Measurements from ENCODE around the gene VWA8.

VWA8 gene

DNA sequence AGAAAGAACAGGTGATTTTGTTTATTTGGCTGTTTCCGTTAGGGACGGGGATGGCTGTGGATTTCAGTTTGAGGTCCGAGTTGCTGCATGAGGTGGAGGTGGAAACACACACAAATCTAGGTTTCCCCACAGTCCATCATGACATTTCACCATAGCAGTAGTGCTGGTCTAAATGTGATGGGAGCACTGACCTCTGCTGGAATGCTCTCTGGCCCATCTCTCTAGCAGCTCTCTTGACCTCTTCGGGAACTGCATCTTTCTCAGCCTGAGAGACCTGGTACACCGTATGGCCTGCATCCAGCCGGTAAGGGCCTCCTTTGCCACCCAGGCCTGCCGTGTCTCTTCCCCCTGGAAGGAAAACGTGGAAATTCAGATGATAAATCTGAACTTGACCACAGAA, 349.5 kb downstream of the VWA8 start:
- Histone ChIP-seq H3K4me3 (ENCODE audit: low read length) (no peak overlapping the region), H3K27me3 (ENCODE audit: insufficient read depth, low read length) (no peaks in the 10 kb centered on the region), H3K36me3 (ENCODE audit: insufficient read depth, low read length) (no peaks in the 10 kb centered on the region), H3K9ac (ENCODE audit: low read depth, low read length) (no peak overlapping the region), H3K9me3 (ENCODE audit: insufficient read depth, low read depth, low read length) (no peaks in the 10 kb centered on the region), H3K4me1 (ENCODE audit: insufficient read depth, low read length) (no peaks in the 10 kb centered on the region), H3K27ac (ENCODE audit: low read depth, low read length) (no peak overlapping the region)
- 93% methylated on average over 8 of the region's 8 CpGs for WGBS

DNA sequence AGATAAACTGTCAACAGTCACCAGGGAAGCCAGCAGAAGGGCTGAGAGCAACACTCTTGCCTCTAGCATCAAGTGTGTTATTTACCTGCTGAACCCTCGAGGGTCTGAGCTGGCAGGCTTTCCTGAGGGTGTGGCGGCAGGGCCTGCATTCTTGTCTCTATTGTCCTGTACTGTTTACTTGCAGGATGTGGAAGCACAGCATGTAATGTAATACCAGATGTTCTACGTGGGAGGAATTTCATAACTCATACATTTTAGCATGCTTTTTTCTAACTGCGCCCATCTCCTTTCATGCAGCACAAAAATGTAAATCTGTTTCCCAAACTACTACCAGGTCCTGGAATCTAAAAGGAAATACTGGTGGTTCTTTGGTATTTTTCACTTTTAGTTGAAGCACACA, 350.5 kb downstream of the VWA8 start:
- Histone ChIP-seq H3K4me1 (ENCODE audit: insufficient read depth, low read length) (no peaks in the 10 kb centered on the region), H3K36me3 (ENCODE audit: insufficient read depth, low read length) (no peaks in the 10 kb centered on the region), H3K27ac (ENCODE audit: low read depth, low read length) (no peak overlapping the region), H3K9me3 (ENCODE audit: insufficient read depth, low read depth, low read length) (no peaks in the 10 kb centered on the region), H3K27me3 (ENCODE audit: insufficient read depth, low read length) (no peaks in the 10 kb centered on the region), H3K9ac (ENCODE audit: low read depth, low read length) (no peak overlapping the region), H3K4me3 (ENCODE audit: low read length) (no peak overlapping the region)
- WGBS = 90% methylated on average over 4 of the region's 4 CpGs

- Histone ChIP-seq H3K27ac (ENCODE audit: low read depth, low read length) (no peak overlapping the region), H3K9ac (ENCODE audit: low read depth, low read length) (no peak overlapping the region), H3K27me3 (ENCODE audit: insufficient read depth, low read length) (no peaks in the 10 kb centered on the region), H3K36me3 (ENCODE audit: insufficient read depth, low read length) (no peaks in the 10 kb centered on the region; the same call in 1 of the 2 replicates), H3K9me3 (ENCODE audit: insufficient read depth, low read depth, low read length) (no peaks in the 10 kb centered on the region), H3K4me3 (ENCODE audit: low read length) (no peak overlapping the region), H3K4me1 (ENCODE audit: insufficient read depth, low read length) (no peaks in the 10 kb centered on the region)
- 95% methylated on average over 4 of the region's 4 CpGs for WGBS
These were observed 351.1 kb downstream of the VWA8 start for GRCh38 chr13:41609828-41610227.

DNA sequence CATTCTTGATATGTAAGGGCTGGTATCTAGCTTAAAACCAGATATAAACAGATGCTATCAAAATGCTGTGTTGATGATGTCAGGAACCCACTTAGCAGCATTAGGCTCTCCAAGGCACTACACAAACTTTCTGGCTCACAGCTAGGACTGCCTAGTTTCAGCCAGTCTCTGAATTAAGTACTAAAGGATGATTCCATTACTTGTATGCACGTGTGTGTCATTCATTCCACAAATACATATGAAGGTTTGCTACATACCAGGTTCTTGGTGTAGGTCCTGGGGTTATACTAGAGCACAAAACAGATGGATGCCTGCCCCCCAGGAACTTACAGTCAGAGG, 352.1 kb downstream of the VWA8 start:
- Histone ChIP-seq H3K4me1 (ENCODE audit: insufficient read depth, low read length) (no peaks in the 10 kb centered on the region), H3K27ac (ENCODE audit: low read depth, low read length) (no peak overlapping the region)

DNA sequence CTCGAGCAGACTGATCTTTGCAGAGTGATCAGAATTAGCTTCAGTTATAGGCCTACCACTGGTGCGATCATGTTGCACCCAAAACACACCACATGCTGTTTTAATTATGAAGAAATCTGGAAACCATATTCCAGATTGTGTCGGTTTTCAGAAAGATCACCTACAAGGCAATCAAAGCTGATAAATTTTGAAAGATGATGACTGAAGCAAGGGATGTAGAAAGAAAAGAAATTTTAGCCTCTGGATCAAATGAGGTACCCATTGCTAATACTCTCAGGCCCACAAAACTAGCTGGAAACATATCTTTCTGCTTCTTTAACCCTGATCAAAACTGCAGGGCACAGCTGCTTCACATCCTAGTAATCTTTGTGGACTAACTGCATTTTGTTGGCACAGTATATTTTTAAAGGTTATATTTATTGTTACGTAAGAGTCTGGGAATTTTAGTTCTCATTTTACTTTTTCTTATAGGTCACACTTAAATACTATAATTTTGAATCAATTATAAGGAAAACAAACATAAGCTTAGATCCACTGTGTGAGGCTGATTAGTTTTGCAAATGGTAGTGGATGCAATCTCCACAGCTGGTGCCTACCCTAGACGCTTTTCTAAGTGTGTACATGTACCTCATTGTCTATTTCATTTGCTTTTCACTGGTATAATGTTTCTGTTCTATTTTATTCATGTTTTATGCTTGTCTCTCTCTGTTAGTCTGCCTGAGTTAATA, 352.6 kb downstream of the VWA8 start:
- H3K4me1 ChIP-seq (ENCODE audit: insufficient read depth, low read length) = no peaks in the 10 kb centered on the region
- H3K9me3 ChIP-seq (ENCODE audit: insufficient read depth, low read depth, low read length) = no peaks in the 10 kb centered on the region
- 94% methylated on average over 4 of the region's 5 CpGs for WGBS

More for the DNA sequence above, 352.1 kb downstream of the VWA8 start:
- Histone ChIP-seq H3K4me3 (ENCODE audit: low read length) (no peak overlapping the region), H3K9me3 (ENCODE audit: insufficient read depth, low read depth, low read length) (no peaks in the 10 kb centered on the region), H3K27me3 (ENCODE audit: insufficient read depth, low read length) (no peaks in the 10 kb centered on the region), H3K36me3 (ENCODE audit: insufficient read depth, low read length) (no peaks in the 10 kb centered on the region; the same call in 1 of the 2 replicates), H3K9ac (ENCODE audit: low read depth, low read length) (no peak overlapping the region)
- WGBS = 100% methylated on average over 1 of the region's 1 CpG

GRCh38 chr13:41606646-41607045, 354.3 kb downstream of the VWA8 start:
- no peaks in the 10 kb centered on the region; the same call in 1 of the 2 replicates for H3K36me3 ChIP-seq (ENCODE audit: insufficient read depth, low read length)
- H3K9ac ChIP-seq (ENCODE audit: low read depth, low read length) = no peak overlapping the region
- 93% methylated on average over 2 of the region's 2 CpGs for WGBS
- no peaks in the 10 kb centered on the region for H3K27me3 ChIP-seq (ENCODE audit: insufficient read depth, low read length)
- H3K4me3 ChIP-seq (ENCODE audit: low read length) = no peak overlapping the region
- no peak overlapping the region for H3K27ac ChIP-seq (ENCODE audit: low read depth, low read length)
- H3K4me1 ChIP-seq (ENCODE audit: insufficient read depth, low read length) = no peaks in the 10 kb centered on the region
- H3K9me3 ChIP-seq (ENCODE audit: insufficient read depth, low read depth, low read length) = no peaks in the 10 kb centered on the region

More for the DNA sequence above, 352.6 kb downstream of the VWA8 start:
- H3K9ac ChIP-seq (ENCODE audit: low read depth, low read length) = no peak overlapping the region
- no peaks in the 10 kb centered on the region; the same call in 1 of the 2 replicates for H3K36me3 ChIP-seq (ENCODE audit: insufficient read depth, low read length)
- no peaks in the 10 kb centered on the region for H3K27me3 ChIP-seq (ENCODE audit: insufficient read depth, low read length)
- H3K4me3 ChIP-seq (ENCODE audit: low read length) = no peak overlapping the region
- H3K27ac ChIP-seq (ENCODE audit: low read depth, low read length) = no peak overlapping the region

GRCh38 chr13:41605319-41606285, 355.3 kb downstream of the VWA8 start:
- H3K9ac ChIP-seq (ENCODE audit: low read depth, low read length) = no peak overlapping the region
- no peaks in the 10 kb centered on the region for H3K9me3 ChIP-seq (ENCODE audit: insufficient read depth, low read depth, low read length)
- H3K27ac ChIP-seq (ENCODE audit: low read depth, low read length) = no peak overlapping the region
- 92% methylated on average over 5 of the region's 5 CpGs for WGBS
- no peaks in the 10 kb centered on the region for H3K27me3 ChIP-seq (ENCODE audit: insufficient read depth, low read length)
- H3K4me3 ChIP-seq (ENCODE audit: low read length) = no peak overlapping the region
- H3K4me1 ChIP-seq (ENCODE audit: insufficient read depth, low read length) = no peaks in the 10 kb centered on the region
- H3K36me3 ChIP-seq (ENCODE audit: insufficient read depth, low read length) = no peaks in the 10 kb centered on the region; the same call in 1 of the 2 replicates

DNA sequence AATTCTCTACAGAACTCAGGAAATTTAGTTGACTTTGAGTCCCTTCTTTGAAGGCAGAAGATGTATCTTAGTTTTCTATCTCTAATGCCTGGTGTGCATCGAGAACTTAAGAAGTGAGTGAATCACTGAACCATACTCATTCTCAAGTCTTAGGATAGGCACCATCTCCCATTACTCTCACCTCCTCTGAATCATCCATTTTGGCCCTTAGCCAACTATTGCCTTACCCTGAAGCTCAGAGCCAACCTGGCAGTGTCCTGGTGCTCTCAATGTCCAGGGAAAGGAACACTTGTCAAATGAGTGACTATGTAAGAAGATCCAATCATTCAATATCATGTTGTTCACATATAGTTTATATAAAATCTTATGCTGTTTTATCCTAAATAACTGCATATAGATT, 357.0 kb downstream of the VWA8 start:
- no peak overlapping the region for H3K4me3 ChIP-seq (ENCODE audit: low read length)
- no peak overlapping the region for H3K27ac ChIP-seq (ENCODE audit: low read depth, low read length)
- H3K9me3 ChIP-seq (ENCODE audit: insufficient read depth, low read depth, low read length) = no peaks in the 10 kb centered on the region
- H3K9ac ChIP-seq (ENCODE audit: low read depth, low read length) = no peak overlapping the region
- WGBS = 96% methylated on average over 1 of the region's 1 CpG
- H3K27me3 ChIP-seq (ENCODE audit: insufficient read depth, low read length) = no peaks in the 10 kb centered on the region
- no peaks in the 10 kb centered on the region; the same call in 1 of the 2 replicates for H3K36me3 ChIP-seq (ENCODE audit: insufficient read depth, low read length)
- no peaks in the 10 kb centered on the region for H3K4me1 ChIP-seq (ENCODE audit: insufficient read depth, low read length)

DNA sequence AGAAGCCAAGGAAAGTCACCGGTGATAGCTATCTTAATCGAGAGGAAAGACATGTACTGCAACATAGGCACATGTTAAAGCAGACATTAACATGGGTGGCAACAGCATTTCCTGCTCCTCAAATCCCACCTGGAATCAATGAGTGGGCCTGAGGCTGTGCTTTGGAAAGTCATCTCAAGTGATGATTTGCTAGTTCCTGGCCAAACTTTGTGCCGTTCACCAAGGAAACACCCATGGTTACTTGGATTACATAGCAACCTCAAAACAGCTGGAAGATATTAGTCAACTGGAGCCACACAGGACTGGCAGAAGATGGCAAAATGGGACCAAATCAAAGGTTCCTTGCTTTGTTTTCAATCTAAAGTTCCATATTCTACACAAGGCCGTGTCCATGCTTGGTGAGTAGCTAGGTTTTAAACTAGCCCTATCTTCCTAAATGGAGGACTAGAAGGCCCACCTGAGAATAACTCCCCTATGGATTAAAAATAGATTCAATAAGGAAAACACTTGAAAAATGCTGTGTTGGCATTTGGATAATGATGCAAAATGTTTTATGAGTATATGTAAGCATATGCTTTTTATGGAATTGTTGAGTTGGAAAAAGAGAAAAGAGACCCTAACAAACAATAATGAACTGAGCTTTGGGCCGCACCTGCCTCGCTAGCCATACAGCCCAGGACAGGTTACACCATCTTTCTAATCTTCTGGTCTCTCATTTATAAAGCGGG, 359.0 kb downstream of the VWA8 start:
- Histone ChIP-seq H3K27ac (ENCODE audit: low read depth, low read length) (no peak overlapping the region), H3K4me1 (ENCODE audit: insufficient read depth, low read length) (no peaks in the 10 kb centered on the region), H3K36me3 (ENCODE audit: insufficient read depth, low read length) (no peaks in the 10 kb centered on the region; the same call in 1 of the 2 replicates), H3K27me3 (ENCODE audit: insufficient read depth, low read length) (no peaks in the 10 kb centered on the region), H3K4me3 (ENCODE audit: low read length) (no peak overlapping the region), H3K9ac (ENCODE audit: low read depth, low read length) (no peak overlapping the region), H3K9me3 (ENCODE audit: insufficient read depth, low read depth, low read length) (no peaks in the 10 kb centered on the region)
- 98% methylated on average over 7 of the region's 7 CpGs for WGBS

- Histone ChIP-seq H3K9ac (ENCODE audit: low read depth, low read length) (no peak overlapping the region), H3K4me1 (ENCODE audit: insufficient read depth, low read length) (no peaks in the 10 kb centered on the region), H3K4me3 (ENCODE audit: low read length) (no peak overlapping the region), H3K9me3 (ENCODE audit: insufficient read depth, low read depth, low read length) (no peaks in the 10 kb centered on the region), H3K27me3 (ENCODE audit: insufficient read depth, low read length) (no peaks in the 10 kb centered on the region), H3K36me3 (ENCODE audit: insufficient read depth, low read length) (no peaks in the 10 kb centered on the region), H3K27ac (ENCODE audit: low read depth, low read length) (no peak overlapping the region)
- 90% methylated on average over 3 of the region's 3 CpGs for WGBS
These were observed 361.3 kb downstream of the VWA8 start for GRCh38 chr13:41599619-41600018.
